HFFc6 (cell line): ENCODE results near the gene PDZRN3. TPM values are rescaled to one million over a fixed set of nuclear protein-coding genes. Genes with fewer than 3 reads are reported as not detected.

Experiments
- DNase-seq: peaks from one replicate; pipeline ENCODE4 v3.0.0-alpha.2; 2018
- H3K27ac Mint-ChIP-seq: 2 replicates; pipeline ENCODE4 v1.8.0; 2020; ENCODE audit warnings: mild to moderate bottlenecking, mixed read lengths
- H3K27me3 Mint-ChIP-seq: 2 replicates; pipeline ENCODE4 v1.8.0; 2021; ENCODE audit warnings: mild to moderate bottlenecking, moderate library complexity, mixed read lengths; ENCODE audit not compliant: insufficient read depth
- H3K36me3 Mint-ChIP-seq: 2 replicates; pipeline ENCODE4 v1.8.0; 2021; ENCODE audit warnings: low read depth, mixed read lengths
- H3K4me1 Mint-ChIP-seq: 2 replicates; pipeline ENCODE4 v1.8.0; 2020; ENCODE audit warnings: low read depth, mixed read lengths
- H3K4me3 Mint-ChIP-seq: 2 replicates; pipeline ENCODE4 v1.8.0; 2020; ENCODE audit warnings: mild to moderate bottlenecking, moderate library complexity, mixed read lengths
- H3K9me3 Mint-ChIP-seq: 2 replicates; pipeline ENCODE4 v1.8.0; 2020; ENCODE audit warnings: mild to moderate bottlenecking, mixed read lengths
- total RNA-seq, 6 experiments: library from RNA; stranded (reverse); fragmentation: NEBNext Ultra II Directional; extraction: Animal tissue kit (Norgen Biotek cat#: 25700); gene quantifications; 2 replicates in 1 of 6; 3 replicates in 5 of 6; pipeline ENCODE4 v1.2.3, GENCODE V29; 2021
- TF ChIP-seq, protein P1 (sequence below): fragments of 200-600 bp; sonication (generic); IDR thresholded peaks from 2 replicates; pipeline ENCODE4 v1.5.0; 2021; ENCODE audit warnings: antibody characterized with exemption, mild to moderate bottlenecking

The PDZRN3 gene
- total RNA-seq, 6 experiments from 2014 or later: 15.1 to 18.5 (median 16.7) TPM

DNA sequence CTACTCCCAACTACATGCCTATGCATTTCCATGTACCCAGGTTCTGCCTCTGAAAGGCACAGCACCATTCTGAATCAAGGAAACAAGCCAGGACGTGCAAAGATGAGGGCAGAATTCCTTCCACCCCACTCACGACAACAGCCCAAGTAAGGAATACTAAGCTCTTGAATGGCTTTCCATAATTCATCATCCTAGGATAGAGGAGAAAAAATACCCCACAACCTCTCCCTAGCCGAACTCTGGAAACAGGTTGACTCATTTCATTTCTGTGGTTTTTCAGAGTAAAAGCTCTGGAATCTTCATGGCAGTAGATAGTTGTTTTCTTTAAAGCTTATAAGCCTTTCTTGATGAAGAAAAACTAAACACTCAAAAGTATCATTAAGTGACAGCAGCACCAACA lies 77.8 kb downstream of the PDZRN3 start:
- peaks cover 18% of the 10 kb centered on the region for H3K36me3 Mint-ChIP-seq
- no peaks in the 10 kb centered on the region for H3K9me3 Mint-ChIP-seq
- H3K4me3 Mint-ChIP-seq: peak overlapping the region; percentile 82
- peak; percentile 93 for DNase-seq
- TF ChIP-seq, protein P1, sequence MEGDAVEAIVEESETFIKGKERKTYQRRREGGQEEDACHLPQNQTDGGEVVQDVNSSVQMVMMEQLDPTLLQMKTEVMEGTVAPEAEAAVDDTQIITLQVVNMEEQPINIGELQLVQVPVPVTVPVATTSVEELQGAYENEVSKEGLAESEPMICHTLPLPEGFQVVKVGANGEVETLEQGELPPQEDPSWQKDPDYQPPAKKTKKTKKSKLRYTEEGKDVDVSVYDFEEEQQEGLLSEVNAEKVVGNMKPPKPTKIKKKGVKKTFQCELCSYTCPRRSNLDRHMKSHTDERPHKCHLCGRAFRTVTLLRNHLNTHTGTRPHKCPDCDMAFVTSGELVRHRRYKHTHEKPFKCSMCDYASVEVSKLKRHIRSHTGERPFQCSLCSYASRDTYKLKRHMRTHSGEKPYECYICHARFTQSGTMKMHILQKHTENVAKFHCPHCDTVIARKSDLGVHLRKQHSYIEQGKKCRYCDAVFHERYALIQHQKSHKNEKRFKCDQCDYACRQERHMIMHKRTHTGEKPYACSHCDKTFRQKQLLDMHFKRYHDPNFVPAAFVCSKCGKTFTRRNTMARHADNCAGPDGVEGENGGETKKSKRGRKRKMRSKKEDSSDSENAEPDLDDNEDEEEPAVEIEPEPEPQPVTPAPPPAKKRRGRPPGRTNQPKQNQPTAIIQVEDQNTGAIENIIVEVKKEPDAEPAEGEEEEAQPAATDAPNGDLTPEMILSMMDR: no peak
- peaks cover 69% of the 10 kb centered on the region for H3K4me1 Mint-ChIP-seq
- no peaks in the 10 kb centered on the region for H3K27me3 Mint-ChIP-seq
- peak overlapping the region; percentile 95 for H3K27ac Mint-ChIP-seq

DNA sequence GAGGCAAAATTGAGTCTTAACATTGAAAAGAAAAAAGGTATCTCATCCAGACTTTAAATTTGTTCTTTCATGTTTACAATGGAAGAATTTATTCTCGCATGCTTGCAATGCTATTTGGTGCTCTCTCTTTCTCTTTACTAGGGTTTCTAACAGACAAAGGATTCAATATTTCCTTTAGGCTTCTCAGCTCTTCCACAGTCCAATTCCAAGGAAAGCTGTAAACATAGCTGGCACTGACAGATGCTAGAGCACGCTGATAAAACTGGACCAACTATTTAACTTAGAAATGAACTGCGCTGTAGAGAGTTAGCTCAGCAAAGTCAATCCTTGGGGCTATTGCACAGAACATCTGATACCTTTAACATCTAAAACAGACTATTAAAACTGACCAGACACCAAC lies 81.3 kb downstream of the PDZRN3 start:
- H3K27me3 Mint-ChIP-seq: no peaks in the 10 kb centered on the region
- no peaks in the 10 kb centered on the region for H3K9me3 Mint-ChIP-seq
- H3K4me3 Mint-ChIP-seq: no peak overlapping the region
- peaks cover 78% of the 10 kb centered on the region for H3K4me1 Mint-ChIP-seq
- H3K27ac Mint-ChIP-seq: no peak overlapping the region
- DNase-seq: no peak
- TF ChIP-seq, protein P1: no peak
- peaks cover 18% of the 10 kb centered on the region for H3K36me3 Mint-ChIP-seq

DNA sequence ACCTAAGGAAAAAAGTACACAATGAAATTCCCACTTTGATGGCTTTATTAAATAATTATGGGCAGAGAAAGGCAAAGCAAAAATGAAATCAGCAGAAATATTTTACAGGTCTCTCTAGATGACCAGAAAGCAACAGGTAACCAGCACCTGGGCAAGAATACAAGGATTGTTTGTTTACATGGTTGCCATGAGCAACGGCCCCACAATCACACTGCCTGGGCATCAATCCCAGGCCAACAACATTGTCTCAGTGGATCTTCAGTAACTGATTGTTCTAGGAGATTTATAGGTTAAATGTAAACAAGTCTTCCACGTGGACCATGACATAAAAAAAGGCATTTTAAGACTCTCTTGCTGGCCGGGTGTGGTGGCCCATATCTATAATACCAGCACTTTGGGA lies 82.6 kb downstream of the PDZRN3 start:
- Mint-ChIP-seq H3K27me3 (no peaks in the 10 kb centered on the region), H3K27ac (peak overlapping the region; percentile 44), H3K36me3 (peaks cover 18% of the 10 kb centered on the region; the same call in 1 of the 2 replicates), H3K4me1 (peaks cover 67% of the 10 kb centered on the region), H3K4me3 (no peak overlapping the region), H3K9me3 (no peaks in the 10 kb centered on the region)
- DNase-seq: no peak
- TF ChIP-seq, protein P1: no peak

DNA sequence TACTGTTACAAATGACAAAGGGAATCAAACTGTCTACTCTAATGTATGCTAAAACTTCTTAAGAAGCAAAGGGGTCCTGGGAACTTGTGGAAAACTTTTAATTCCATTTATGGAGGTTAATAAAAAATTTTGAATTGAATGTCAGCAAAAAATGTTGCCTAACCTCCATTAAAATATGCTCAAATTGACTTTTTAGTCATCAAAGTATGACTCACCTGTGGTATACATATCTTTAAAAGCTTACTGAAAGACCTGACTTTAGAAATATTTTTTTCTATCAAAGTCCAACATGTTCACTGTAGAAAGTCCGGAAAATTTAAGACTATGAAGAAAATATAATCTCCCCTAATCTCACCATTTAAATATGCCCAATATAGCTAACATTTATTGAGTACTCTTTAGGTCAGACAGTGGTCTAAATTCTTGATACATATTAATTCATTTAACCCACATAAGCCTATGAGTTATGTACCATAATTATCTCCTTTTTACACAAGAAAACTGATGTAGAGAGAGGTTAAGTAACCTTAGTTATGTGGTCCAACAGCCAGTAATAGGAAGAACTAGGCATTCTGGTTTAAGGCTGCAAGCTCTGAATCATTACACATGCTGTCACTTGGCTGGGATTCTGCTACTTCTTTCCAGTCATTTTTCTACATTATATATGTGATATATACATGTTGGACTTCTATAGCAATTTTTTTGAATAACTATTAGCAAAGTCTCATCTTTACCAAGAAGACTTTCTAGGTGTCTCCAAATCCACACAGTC lies 83.6 kb downstream of the PDZRN3 start:
- H3K9me3 Mint-ChIP-seq: no peaks in the 10 kb centered on the region
- DNase-seq: peak; percentile 56
- H3K4me1 Mint-ChIP-seq: peaks cover 63% of the 10 kb centered on the region
- peak overlapping the region; percentile 44 for H3K27ac Mint-ChIP-seq
- H3K27me3 Mint-ChIP-seq: no peaks in the 10 kb centered on the region; the same call in 1 of the 2 replicates
- H3K4me3 Mint-ChIP-seq: peak overlapping the region; percentile 40
- TF ChIP-seq, protein P1: no peak
- peaks cover 15% of the 10 kb centered on the region; the same call in 1 of the 2 replicates for H3K36me3 Mint-ChIP-seq

DNA sequence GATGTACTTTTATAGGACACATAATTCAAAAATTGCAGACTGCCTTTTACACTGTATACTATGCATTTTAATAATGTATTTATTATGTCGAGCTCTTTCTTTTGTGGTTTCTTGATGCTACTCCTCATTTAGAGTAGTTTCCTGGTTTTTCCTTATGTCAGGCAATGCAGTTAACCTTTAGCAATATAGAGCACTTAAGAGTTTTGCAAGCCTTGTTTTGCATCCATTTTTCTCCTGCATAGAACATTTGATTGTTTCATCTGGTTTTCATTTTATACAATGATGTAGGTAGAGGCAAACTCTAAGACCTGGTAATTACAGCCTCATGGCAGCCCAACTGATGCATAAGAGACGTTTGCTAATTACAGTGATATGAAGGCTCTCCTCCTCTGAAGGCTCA lies 86.3 kb downstream of the PDZRN3 start:
- Mint-ChIP-seq H3K4me1 (peaks cover 51% of the 10 kb centered on the region), H3K36me3 (peaks cover 8% of the 10 kb centered on the region; the same call in 1 of the 2 replicates), H3K27me3 (no peaks in the 10 kb centered on the region; the same call in 1 of the 2 replicates), H3K4me3 (no peak overlapping the region), H3K9me3 (no peaks in the 10 kb centered on the region), H3K27ac (no peak overlapping the region)
- DNase-seq: no peak
- TF ChIP-seq, protein P1: no peak
